ENCODE data around the gene SCYGR3.

SCYGR3 gene, protein sequence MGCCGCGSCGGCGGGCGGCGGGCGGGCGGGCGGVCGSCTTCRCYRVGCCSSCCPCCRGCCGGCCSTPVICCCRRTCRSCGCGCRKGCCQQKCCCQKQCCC

GRCh38 chr2:227614740-227615139, at the start of gene SCYGR3:
TSS of gene SCYGR3 (minus strand) at chr2:227614840. CDS start at chr2:227614840, 0 bp downstream.
- Histone ChIP-seq H2AFZ (no peak within 1 kb of the TSS), H3K79me2 (no peaks in the 10 kb centered on the region), H3K4me2 (ENCODE audit: low read length) (no peak within 1 kb of the TSS), H3K27ac (no peak within 1 kb of the TSS), H3K4me1 (no peaks in the 10 kb centered on the region), H3K4me3 (ENCODE audit: low read depth, low read length) (no peak within 1 kb of the TSS), H3K9me3 (ENCODE audit: control insufficient read depth, low read length) (no peaks in the 10 kb centered on the region), H3K9ac (no peak within 1 kb of the TSS), H3K27me3 (ENCODE audit: control insufficient read depth, insufficient read depth, low read length) (no peaks in the 10 kb centered on the region), H3K36me3 (ENCODE audit: control insufficient read depth, insufficient read depth, low read length) (no peaks in the 10 kb centered on the region)
- TF ChIP-seq CTCF (IDR thresholded peaks at IDR 0.05) = no peak

GRCh38 chr2:227661827-227662226, 47.2 kb upstream of the SCYGR3 start:
- Histone ChIP-seq H3K4me2 (ENCODE audit: low read length) (no peak overlapping the region), H3K9me3 (ENCODE audit: control insufficient read depth, low read length) (no peaks in the 10 kb centered on the region), H3K9ac (no peak overlapping the region), H2AFZ (no peak overlapping the region), H3K79me2 (no peaks in the 10 kb centered on the region), H3K36me3 (ENCODE audit: control insufficient read depth, insufficient read depth, low read length) (no peaks in the 10 kb centered on the region), H3K4me3 (ENCODE audit: low read depth, low read length) (no peak overlapping the region), H3K27ac (no peak overlapping the region), H3K27me3 (ENCODE audit: control insufficient read depth, insufficient read depth, low read length) (no peaks in the 10 kb centered on the region), H3K4me1 (no peaks in the 10 kb centered on the region)
- no peak for TF ChIP-seq CTCF (IDR thresholded peaks at IDR 0.05)

DNA sequence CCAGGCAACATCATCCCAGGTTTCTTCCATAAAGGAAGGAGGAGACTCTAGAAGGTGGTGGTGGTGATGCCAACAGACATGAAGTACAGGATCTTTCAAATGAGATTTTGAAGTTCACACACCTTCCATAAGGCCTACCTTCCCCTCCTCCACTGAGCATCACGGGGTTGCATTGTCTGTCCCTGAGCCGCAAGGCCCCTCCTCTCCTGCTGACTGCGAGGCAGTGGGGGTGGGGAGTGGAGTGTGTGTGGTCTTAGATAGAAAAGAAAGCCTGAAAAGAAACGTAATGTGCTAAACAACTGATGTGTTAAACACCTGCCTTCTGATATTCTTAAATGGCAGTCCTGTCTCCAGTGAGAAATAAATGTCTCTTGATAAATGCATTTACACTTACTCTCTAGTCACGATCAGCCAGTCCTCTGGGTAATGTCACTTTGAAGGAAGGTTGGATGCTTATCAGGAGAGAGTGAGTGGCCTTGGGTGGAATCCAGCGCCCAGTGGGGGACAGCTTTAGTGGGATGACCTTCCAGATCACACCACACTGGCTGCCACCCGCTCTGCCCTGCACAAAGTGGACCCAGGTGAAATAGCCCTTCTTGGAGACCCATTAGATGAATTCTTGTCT, 46.5 kb upstream of the SCYGR3 start:
- Histone ChIP-seq H3K4me2 (ENCODE audit: low read length) (no peak overlapping the region), H3K27me3 (ENCODE audit: control insufficient read depth, insufficient read depth, low read length) (no peaks in the 10 kb centered on the region), H3K36me3 (ENCODE audit: control insufficient read depth, insufficient read depth, low read length) (no peaks in the 10 kb centered on the region), H3K4me1 (no peaks in the 10 kb centered on the region), H3K9ac (no peak overlapping the region), H3K27ac (no peak overlapping the region), H2AFZ (no peak overlapping the region), H3K9me3 (ENCODE audit: control insufficient read depth, low read length) (no peaks in the 10 kb centered on the region), H3K79me2 (no peaks in the 10 kb centered on the region), H3K4me3 (ENCODE audit: low read depth, low read length) (no peak overlapping the region)
- no peak for TF ChIP-seq CTCF (IDR thresholded peaks at IDR 0.05)

GRCh38 chr2:227657199-227657845, 42.7 kb upstream of the SCYGR3 start:
- no peak overlapping the region for H3K4me3 ChIP-seq (ENCODE audit: low read depth, low read length)
- H3K4me2 ChIP-seq (ENCODE audit: low read length) = no peak overlapping the region
- no peak overlapping the region for H3K9ac ChIP-seq
- H3K79me2 ChIP-seq = no peaks in the 10 kb centered on the region
- H3K36me3 ChIP-seq (ENCODE audit: control insufficient read depth, insufficient read depth, low read length) = no peaks in the 10 kb centered on the region
- no peak overlapping the region for H2AFZ ChIP-seq
- no peaks in the 10 kb centered on the region for H3K4me1 ChIP-seq
- no peak overlapping the region for H3K27ac ChIP-seq
- H3K27me3 ChIP-seq (ENCODE audit: control insufficient read depth, insufficient read depth, low read length) = no peaks in the 10 kb centered on the region
- no peak for TF ChIP-seq CTCF (IDR thresholded peaks at IDR 0.05)
- H3K9me3 ChIP-seq (ENCODE audit: control insufficient read depth, low read length) = no peaks in the 10 kb centered on the region

Measured in parathyroid adenoma (tissue), 2 donors.